ENCODE measurements around the gene TRAM2. TPM values are rescaled to one million over a fixed set of nuclear protein-coding genes. Genes with fewer than 3 reads are reported as not detected.
"Not testable (repeated sequence)": the region's sequence is repeated elsewhere in the genome, so short reads cannot be mapped to it uniquely, and the experiment has no call there.

The TRAM2 gene
- total and polyA plus RNA-seq, 8 donors: 22.1 to 38.4 (median 27.4) TPM

DNA sequence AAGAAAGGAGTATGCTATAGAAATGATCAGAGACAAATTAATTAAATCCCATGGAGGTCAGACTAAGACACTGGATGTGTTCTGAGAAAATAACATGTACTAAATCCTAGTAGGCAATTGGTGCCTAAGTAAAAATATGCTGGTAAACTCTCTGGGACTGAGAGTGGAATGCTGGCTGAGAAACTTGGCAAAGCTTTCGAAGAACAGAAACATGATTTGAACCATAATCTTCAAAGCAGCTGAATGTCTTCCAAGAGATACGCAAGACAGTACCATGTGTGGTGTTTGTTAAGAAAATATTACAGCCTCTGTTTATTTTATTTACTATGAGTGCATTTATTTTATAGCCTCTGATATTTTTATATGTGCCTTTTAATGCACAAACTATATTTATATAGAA is 101.6 kb downstream of the TRAM2 start:
- TF ChIP-seq, protein P1, sequence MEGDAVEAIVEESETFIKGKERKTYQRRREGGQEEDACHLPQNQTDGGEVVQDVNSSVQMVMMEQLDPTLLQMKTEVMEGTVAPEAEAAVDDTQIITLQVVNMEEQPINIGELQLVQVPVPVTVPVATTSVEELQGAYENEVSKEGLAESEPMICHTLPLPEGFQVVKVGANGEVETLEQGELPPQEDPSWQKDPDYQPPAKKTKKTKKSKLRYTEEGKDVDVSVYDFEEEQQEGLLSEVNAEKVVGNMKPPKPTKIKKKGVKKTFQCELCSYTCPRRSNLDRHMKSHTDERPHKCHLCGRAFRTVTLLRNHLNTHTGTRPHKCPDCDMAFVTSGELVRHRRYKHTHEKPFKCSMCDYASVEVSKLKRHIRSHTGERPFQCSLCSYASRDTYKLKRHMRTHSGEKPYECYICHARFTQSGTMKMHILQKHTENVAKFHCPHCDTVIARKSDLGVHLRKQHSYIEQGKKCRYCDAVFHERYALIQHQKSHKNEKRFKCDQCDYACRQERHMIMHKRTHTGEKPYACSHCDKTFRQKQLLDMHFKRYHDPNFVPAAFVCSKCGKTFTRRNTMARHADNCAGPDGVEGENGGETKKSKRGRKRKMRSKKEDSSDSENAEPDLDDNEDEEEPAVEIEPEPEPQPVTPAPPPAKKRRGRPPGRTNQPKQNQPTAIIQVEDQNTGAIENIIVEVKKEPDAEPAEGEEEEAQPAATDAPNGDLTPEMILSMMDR (IDR thresholded peaks at IDR 0.05): no peak
- no peak overlapping the region for H3K4me3 ChIP-seq
- ATAC-seq: no peak
- DNase-seq: peak in 1 of 4 donors; percentile 36
- intact Hi-C loops (cut with DNase I): no loop called here
- no peaks in the 10 kb centered on the region for H3K36me3 ChIP-seq
- H3K27ac ChIP-seq: no peak overlapping the region
- H3K27me3 ChIP-seq: no peaks in the 10 kb centered on the region
- no peaks in the 10 kb centered on the region for H3K4me1 ChIP-seq
- no peaks in the 10 kb centered on the region for H3K9me3 ChIP-seq

DNA sequence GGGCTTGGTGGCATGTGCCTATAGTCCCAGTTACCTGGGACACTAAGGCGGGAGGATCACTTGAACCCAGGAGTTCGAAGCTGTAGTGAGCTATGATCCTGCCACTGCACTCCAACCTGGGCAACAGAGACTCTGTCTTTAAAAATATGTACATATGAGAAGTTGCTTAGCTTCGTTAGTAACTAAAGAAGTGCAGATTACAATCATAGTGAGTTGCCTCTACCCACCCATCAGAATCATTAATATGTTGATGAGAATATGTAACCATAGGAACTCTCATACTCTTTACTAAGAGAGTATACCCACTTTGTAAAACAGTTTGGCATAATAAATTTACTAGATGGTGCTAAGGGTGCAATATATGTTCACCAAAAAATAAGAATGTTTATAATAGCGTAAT is 102.7 kb downstream of the TRAM2 start:
- ATAC-seq: no peak
- TF ChIP-seq, protein P1 (IDR thresholded peaks at IDR 0.05): no peak
- Histone ChIP-seq H3K4me3 (no peak overlapping the region), H3K36me3 (no peaks in the 10 kb centered on the region), H3K27me3 (no peaks in the 10 kb centered on the region), H3K9me3 (no peaks in the 10 kb centered on the region), H3K27ac (no peak overlapping the region), H3K4me1 (no peaks in the 10 kb centered on the region)
- intact Hi-C loops (cut with DNase I): no loop called here
- no peak for DNase-seq

DNA sequence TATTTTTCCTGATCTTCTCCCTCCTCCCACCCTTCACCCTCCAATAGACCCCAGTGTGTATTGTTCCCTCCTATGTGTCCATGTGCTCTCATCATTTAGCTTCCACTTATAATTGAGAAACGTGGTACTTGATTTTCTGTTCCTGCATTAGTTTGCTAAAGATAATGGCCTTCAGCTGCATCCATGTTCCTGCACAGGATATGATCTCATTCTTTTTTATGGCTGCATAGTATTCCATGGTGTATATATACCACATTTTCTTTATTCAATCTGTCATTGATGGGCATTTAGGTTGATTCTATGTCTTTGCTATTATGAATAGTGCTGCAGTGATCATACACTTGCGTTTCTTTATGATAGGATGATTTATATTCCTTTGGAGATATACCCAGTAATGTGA is 115.7 kb downstream of the TRAM2 start:
- H3K4me3 ChIP-seq; H3K27me3 ChIP-seq; intact Hi-C loops (cut with DNase I); H3K27ac ChIP-seq; DNase-seq; ATAC-seq; H3K36me3 ChIP-seq; H3K4me1 ChIP-seq; H3K9me3 ChIP-seq: not testable (repeated sequence)

DNA sequence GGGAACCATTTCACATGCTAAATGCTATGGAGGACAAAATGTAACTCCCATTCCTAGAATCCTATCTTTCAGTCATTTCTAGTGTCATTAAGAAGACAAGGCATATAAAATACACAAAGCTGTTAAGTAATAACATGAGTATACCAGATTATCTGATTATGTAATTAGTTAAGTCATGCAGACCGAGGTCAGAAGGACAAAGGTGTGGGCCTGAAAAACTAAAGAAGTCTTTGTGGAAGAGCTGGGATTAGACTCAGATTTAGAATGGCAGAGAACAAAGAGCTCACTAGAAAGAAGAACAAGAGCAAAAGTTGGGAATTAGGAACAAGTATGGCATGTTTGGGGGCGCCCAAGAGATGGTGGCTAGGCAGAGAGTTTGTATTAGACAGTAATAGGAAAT is 119.8 kb downstream of the TRAM2 start:
- TF ChIP-seq, protein P1 (IDR thresholded peaks at IDR 0.05): no peak
- H3K9me3 ChIP-seq: no peaks in the 10 kb centered on the region
- DNase-seq (no peak), ATAC-seq (no peak)
- no peaks in the 10 kb centered on the region for H3K27me3 ChIP-seq
- no peaks in the 10 kb centered on the region for H3K36me3 ChIP-seq
- no peak overlapping the region for H3K4me3 ChIP-seq
- H3K27ac ChIP-seq: no peak overlapping the region
- intact Hi-C loops (cut with DNase I): no loop called here
- no peaks in the 10 kb centered on the region for H3K4me1 ChIP-seq

DNA sequence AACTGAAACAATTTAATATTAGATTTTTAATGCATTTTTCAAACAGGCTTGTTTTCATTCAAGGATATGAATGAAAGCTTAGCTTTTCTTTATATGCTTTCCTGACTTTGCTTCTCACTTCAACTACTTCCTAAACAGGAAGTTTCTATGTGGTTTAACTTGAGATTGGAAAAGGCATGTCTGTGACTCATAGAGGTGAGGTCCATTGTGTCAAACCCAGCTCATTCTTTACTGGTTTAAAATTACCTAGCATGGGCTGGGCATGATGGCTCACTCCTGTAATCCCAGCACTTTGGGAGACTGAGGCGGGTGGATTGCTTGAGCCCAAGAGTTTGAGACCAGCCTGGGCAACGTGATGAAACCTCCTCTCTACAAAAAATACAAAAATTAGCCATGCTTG is 122.3 kb downstream of the TRAM2 start:
- ATAC-seq (no peak), DNase-seq (no peak)
- H3K27me3 ChIP-seq: no peaks in the 10 kb centered on the region
- H3K9me3 ChIP-seq: peaks cover 0 to 17% of the 10 kb centered on the region in 2 donors
- intact Hi-C loops (cut with DNase I): no loop called here
- H3K27ac ChIP-seq: no peak overlapping the region
- TF ChIP-seq, protein P1 (IDR thresholded peaks at IDR 0.05): no peak
- H3K4me1 ChIP-seq: no peaks in the 10 kb centered on the region
- H3K36me3 ChIP-seq: no peaks in the 10 kb centered on the region
- H3K4me3 ChIP-seq: no peak overlapping the region

Other genes with a start within 250 kb of the TRAM2 start
- gene PAQR8, start 214.9 kb downstream of the TRAM2 start, total RNA-seq: 10 to 100 TPM in 1 of 2 donors, 1 to 10 TPM in 1; 9.3 to 15.6 TPM
- 10 to 100 TPM; 15.5 to 22.9 (median 17.4) TPM for gene PAQR8, start 214.9 kb downstream of the TRAM2 start, polyA plus RNA-seq (ENCODE audit: insufficient read length in 6 of 6)
- 10 to 100 TPM; 14.6 to 24.7 TPM for gene EFHC1, start 156.7 kb downstream of the TRAM2 start, total RNA-seq
- 10 to 100 TPM; 49.4 to 73.0 (median 54.7) TPM for gene EFHC1, start 156.7 kb downstream of the TRAM2 start, polyA plus RNA-seq (ENCODE audit: insufficient read length in 6 of 6)
- gene TMEM14A, start 94.1 kb upstream of the TRAM2 start, total RNA-seq: 10 to 100 TPM; 20.6 to 24.1 TPM
- 10 to 100 TPM; 39.7 to 44.5 (median 41.8) TPM for gene TMEM14A, start 94.1 kb upstream of the TRAM2 start, polyA plus RNA-seq (ENCODE audit: insufficient read length in 6 of 6)
- gene GSTA2, start 186.4 kb upstream of the TRAM2 start, total RNA-seq: 1 to 10 TPM in 1 of 2 donors, not detected in 1; 2.7 TPM
- under 1 TPM in 1 of 6 donors, not detected in 5; 0.13 TPM for gene GSTA2, start 186.4 kb upstream of the TRAM2 start, polyA plus RNA-seq (ENCODE audit: insufficient read length in 6 of 6)
- gene GSTA1, start 226.8 kb upstream of the TRAM2 start, total RNA-seq: 1 to 10 TPM; 3.8 to 9.3 TPM
- gene GSTA1, start 226.8 kb upstream of the TRAM2 start, polyA plus RNA-seq (ENCODE audit: insufficient read length in 6 of 6): 1 to 10 TPM in 5 of 6 donors, under 1 TPM in 1; 0.94 to 5.0 (median 3.7) TPM

Data from left lung (tissue), 10 donors.